SK-MEL-5 (cell line): ENCODE data around the gene NVL. TPM values are rescaled to one million over a fixed set of nuclear protein-coding genes. Genes with fewer than 3 reads are reported as not detected.
"Not testable (repeated sequence)": the region's sequence is repeated elsewhere in the genome, so short reads cannot be mapped to it uniquely, and the experiment has no call there.

Experiments used
- DNase-seq: peaks from one replicate; pipeline ENCODE4 v3.0.0-alpha.2; 2016; ENCODE audit warnings: low read depth, low spot score
- in situ Hi-C: cut with HindIII; loops from 2 replicates; pipeline ENCODE4 v1.10.0; 2016; ENCODE audit warnings: low sequenced_read_pairs, high pct_unique_total_duplicates, low pct_unique_long_range_greater_than_20kb
- polyA plus RNA-seq, 2 experiments: library from polyadenylated mRNA; depleted of rRNA; stranded (reverse); fragments of >200 nt; gene quantifications; 2 replicates each; pipeline ENCODE4 v1.2.3, GENCODE V29; 2015
- total RNA-seq: library from RNA; depleted of rRNA; stranded (reverse); fragments of >200 nt; shearing (Covaris generic); gene quantifications from 2 replicates; pipeline ENCODE4 v1.2.3, GENCODE V29; 2014; rRNA removed

NVL gene
- 25.3 and 28.8 TPM in 2 replicates for total RNA-seq
- polyA plus RNA-seq (2015; cell fraction: cytosol; rRNA removed): 16.6 and 22.9 TPM in 2 replicates
- 84.4 and 117 TPM in 2 replicates for polyA plus RNA-seq (2015; cell fraction: nucleus; rRNA removed)

DNA sequence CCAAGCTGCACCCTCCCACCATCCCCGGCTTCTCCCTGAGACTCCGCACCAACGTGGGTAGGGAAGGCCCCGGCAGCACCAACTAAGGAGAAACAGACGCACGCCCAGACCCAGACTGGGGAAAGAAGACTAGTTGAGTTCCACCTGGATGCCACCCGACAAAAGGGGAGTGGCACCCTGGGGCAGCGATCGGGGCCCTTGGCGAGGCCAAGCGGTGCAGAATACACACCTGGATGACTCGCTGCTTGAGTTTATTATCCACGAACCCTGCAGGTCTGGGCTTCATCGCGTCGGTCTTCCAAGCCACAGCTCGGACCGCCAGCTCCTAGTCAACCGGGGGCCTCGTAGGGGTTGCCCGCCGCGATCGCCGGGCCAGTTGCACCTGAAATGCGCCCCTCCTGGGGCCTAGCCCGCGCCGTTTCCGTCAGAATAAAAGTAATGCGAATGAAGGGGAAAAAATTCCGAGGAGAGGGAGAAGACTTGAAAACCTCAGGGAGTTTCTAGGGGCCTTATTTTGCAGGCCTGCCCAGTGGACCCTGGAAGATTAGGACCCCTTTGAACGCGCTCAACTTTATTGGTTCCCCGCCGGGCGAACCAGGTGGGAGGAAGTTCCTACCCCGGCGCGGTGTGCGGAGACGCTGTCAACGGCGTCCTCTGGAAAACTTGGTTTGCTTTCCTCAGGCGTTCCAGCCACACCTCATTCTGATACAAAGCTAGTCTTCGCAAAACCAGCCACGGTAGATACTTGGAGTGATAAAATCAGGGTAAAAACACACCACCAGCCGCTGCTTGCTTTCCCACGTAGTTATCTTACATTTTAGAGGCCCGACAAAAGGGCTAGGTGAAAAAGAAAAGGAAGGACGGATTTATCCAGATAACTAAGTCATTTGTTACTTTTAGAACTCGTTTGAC is at the start of gene NVL:
NVL (minus strand) TSS at position 331 of the 912 bp plus-strand sequence; CDS start at position 286, 45 bp downstream.
- in situ Hi-C loops: no loop called here
- peak; percentile 88 for DNase-seq

DNA sequence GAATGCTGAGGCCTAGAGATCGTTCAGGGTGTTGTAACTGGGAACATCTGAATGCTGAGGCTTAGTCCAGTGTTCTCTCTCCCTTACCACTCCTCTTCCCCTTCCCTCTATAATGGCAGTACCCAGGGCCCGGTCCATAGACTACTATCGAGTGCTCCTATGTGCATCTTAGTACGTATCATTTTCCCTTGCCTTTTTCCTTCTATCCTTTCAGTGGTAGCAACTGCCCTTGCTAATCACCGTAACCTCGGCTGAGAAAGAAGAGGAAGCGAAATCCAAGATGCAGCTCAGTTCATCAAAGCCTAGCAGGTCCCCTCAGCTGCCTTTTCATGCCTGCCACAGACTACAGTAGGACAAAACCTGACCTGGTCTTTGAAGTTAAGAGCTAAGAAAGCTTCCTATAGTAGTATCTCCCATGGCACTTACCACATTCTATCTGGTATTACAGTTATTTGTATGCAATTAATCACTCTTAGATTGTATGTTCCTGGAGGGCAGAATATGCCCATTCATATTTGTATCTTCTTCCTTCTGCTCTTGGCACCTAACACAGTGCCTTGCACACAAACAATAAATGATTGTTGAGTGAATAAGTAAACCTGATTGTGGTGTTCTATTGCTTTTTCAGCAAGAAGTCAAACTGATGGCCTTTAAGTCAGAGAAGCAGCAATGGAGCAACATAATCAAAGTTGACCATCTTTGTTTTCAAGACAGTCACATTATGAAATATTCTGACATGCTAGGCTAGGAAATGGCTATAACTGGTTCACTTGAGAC is 49.1 kb upstream of the NVL start:
- DNase-seq: no peak
- in situ Hi-C loops: loop anchor here (10.0 kb wide), 1 partner anchor 46 kb away; no protein-coding TSS in a partner anchor

DNA sequence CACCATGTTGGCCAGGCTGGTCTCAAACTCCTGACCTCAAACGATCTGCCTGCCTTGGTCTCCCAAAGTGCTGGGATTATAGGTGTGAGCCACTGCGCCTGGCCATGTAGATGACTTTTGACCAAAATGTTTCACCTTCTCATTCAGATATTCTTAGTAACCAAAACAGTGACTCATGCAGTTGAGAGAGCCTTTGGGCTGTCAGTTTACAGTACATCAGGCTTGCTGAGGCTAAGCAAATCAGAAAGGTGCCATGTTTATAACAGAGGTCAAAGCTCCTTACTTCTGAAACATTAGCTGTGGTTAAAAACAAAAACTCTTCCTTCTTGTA is 47.7 kb upstream of the NVL start:
- in situ Hi-C loops: loop anchor here (10.0 kb wide), 1 partner anchor 47 kb away; no protein-coding TSS in a partner anchor
- no peak for DNase-seq

DNA sequence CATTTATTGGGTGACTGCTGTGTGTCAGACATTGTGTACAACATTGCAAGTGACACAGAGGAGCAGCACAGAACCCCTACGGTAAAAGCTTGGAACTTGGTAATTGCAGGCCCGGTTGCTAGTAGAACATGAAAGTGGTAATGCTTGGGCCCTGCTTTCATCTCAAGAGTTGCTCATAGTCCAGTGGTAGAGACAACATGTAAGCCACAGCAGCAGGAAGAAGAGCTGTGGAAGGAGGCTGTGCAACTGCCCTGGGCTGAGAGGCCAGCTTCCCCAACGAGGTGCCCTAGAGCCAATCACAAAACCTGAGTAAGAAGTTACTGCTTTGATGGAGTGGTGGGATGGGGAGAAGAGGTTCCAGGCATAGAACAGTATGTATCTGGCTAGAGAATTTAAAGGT is 45.1 kb upstream of the NVL start:
- in situ Hi-C loops: loop anchor here (10.0 kb wide), 1 partner anchor 50 kb away; no protein-coding TSS in a partner anchor
- no peak for DNase-seq

DNA sequence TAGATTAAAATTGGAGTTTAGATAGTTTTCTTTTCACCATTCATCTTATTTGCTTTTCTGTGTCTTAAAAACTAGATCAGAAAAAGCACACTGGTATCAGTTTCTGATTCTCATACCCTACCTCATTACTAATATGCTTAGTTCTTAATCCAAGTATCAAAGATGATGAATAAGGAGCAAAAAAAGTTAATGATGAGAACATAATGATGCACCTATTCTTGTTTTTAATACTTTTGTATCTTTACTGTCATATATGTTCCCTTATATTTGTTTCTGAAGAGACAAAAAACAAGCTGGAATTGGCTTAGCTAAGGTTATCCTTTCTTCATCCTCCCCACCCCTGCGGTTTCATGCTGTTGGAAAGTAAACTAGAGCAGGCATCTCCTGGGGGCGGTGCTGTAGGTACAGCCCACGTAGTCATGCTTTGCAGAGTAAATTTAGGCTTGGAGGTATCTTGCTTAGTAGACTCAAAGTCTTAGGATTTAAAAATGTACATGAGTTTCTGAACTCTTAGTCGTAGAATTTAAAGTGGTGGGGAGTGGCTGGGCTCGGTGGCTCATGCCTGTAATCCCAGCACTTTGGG is 43.1 kb upstream of the NVL start:
- no peak for DNase-seq
- in situ Hi-C loops: loop anchor here (10.0 kb wide), 1 partner anchor 52 kb away; no protein-coding TSS in a partner anchor

DNA sequence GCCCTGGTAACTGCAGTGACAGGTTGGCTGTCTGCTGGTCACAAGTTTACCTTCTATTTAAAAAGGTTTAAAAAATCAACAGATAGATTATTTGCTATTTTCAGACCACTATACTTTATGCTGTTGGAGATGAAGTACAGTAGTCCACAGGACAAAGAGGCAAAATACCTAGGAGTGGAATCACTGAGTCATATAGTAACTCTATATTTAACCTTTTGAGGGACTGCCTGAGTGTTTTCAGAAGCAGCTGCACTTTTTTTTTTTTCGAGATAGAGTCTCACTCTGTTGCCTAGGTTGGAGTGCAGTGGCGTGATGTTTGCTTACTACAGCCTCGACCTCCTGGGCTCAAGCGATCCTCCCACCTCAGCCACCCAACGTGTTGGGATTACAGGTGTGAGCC is 38.4 kb upstream of the NVL start:
- no peak for DNase-seq
- in situ Hi-C loops: no loop called here

DNA sequence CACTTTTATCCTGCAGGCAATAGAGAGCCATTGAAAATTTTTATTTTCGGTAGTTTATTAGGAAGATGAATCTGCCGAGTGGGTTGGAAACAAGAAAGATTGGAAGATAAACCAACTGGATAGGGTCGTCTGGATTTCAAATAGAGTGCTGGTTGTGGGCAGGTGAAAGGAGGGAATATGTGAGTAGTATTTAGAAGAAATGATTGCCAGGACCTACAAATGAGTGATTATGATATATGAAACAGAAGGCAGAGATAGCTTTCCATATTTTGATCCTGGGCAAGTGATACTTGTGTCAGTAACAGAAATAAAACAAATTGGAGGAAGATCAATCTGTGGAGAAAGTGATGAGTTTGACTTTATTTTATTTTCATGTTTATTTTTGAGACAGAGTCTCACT is 29.2 kb upstream of the NVL start:
- DNase-seq: no peak
- in situ Hi-C loops: no loop called here

DNA sequence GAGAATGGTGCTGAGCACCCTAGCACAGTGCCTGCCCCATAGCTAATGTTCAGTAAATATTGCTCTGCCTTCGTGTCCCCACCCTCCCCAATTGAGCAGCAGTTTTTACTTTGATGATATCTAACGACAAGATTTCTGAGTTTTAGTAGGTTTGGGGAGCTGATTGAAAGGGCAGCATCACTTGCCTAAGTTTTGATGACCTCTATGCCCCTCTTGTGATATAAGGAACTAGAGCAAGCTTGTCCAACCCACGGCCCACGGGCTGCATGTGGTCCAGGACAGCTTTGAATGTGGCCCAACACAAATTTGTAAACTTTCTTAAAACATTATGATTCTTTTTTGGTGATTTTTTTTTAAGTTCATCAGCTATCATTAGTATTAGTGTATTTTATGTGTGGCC is 28.3 kb upstream of the NVL start:
- in situ Hi-C loops: no loop called here

DNA sequence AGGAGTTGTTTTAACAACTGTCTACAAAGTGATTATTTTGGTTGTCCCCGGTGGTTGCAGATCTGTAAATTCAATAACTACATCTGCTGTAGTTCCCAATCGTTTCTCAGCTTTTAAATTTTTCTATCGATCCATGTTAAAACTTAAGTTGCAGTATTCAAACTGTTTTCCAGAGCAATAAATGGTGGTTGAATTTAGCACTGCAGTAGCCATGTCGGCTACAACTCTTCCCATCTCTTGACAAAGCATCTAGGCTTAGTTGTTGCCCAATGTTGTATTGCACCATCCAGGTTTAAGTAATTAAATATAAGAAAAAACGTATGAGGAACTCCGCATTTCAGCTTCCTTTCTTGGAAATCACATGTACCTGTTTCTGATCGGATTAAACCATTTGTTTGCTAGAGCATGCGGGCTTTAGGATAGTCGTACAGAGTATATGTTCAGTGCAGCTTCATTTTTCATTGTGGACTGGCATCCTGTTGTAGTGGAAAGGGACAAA is 27.7 kb upstream of the NVL start:
- DNase-seq: no peak
- in situ Hi-C loops: no loop called here

More for the DNA sequence above, 28.3 kb upstream of the NVL start:
- no peak for DNase-seq

DNA sequence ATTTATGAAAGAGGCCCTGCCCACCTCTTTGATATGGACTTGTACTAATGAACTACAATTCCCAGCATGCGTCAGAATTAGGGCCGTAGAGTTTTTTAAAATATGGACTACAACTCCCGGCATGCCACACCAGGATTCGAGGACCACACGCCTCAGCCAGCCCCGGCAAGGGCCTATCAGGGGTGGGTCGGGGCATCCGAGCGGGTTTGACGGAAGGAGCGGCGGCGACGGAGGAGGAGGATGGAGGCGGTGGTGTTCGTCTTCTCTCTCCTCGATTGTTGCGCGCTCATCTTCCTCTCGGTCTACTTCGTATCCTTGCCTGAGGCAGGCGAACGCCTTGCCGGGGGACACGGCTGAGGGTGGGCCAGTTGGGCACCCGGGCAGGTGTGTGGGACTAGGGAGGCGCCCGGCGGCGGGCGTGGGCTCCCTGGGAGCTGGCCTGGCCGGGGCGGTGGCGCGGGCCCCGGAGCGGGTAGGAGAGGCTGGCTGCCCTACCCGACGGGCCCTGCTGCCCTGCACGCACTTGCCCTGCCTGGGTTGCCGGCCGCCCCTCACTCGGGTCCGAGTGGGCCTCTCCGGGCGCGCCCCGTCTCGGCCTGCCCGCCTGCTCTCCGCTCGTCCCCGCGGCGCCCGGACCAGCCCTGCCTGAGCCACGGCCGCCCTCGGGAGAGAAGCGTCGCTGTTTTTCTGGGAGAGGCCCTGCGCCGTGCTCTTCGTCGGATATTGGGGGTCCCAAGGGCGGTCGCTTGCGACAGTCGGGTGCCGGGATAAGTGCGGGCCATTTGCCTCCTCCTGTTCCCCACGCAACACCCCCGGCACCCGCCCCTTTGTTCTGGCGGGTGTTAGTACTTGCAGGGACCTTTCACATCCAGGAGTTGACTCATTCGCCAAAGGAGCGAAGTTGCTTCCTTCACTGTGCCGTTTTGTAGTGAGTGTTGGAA is 27.0 kb upstream of the NVL start, which contains the start of gene CNIH4:
CNIH4 (plus strand) TSS at position 195 of the 941 bp plus-strand sequence; CDS start at position 241, 46 bp downstream.
- peak; percentile 96 for DNase-seq
- in situ Hi-C loops: no loop called here

DNA sequence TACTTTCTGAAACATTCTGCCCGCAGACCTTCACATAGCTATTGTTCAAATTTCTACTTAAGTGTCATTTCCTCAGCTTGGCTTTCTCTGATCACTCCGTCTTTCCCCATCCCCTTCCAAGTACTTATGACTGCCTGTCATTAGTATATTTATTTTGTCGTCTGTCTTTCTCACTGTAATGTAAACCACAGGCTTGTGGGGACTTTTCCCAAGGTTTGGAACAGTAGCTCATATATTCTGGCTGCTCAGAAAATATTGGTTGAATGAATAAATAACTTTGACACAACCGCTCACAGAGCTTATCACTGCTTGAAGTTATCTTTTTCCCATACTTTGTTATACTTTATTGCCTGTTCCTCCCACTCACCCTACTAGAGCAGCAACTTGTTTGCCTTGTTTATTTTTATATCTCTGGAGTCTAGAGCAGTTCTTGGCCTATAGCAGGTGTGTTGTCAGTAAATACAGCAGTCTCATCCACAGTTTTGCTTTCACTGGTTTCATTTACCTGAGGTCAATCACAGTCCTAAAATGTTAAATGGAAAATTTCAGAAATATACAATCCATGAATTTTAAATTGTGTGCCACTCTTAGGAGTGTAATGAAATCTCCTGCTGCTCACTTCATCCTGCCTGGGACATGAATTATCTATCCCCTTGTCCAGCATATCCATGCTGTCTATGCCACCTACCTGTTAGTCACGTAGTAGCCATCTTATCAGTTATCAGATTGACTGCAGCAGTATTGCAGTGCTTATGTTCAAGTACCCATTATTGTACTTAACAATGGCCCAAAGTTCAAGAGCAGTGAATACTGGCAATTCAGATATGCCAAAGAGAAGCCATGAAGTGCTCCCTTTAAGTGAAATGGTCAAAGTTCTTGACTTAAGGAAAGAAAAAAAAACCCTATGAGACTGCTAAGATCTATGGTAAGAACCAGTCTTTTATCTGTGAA is 24.3 kb upstream of the NVL start:
- in situ Hi-C loops: no loop called here
- DNase-seq: no peak

DNA sequence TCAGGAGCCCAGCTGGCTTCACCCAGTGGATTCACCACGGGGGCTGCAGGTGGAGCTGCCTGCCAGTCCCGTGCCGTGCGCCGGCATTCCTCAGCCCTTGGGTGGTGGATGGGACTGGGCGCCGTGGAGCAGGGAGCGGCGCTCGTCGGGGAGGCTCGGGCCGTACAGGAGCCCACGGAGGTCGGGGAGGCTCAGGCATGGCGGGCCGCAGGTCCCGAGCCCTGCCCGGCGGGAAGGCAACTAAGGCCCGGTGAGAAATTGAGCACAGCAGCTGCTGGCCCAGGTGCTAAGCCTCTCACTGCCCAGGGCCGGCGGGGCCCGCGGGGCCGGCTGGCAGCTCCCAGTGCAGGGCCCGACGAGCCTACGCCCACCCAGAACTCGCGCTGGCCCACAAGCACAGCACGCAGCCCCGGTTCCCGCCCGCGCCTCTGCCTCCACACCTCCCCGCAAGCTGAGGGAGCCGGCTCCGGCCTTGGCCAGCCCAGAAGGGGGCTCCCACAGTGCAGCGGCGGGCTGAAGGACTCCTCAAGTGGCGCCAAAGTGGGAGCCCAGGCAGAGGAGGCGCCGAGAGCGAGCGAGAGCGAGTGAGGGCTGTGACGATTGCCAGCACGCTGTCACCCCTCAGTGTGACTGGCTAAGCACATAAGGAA is 22.6 kb upstream of the NVL start:
- in situ Hi-C loops, DNase-seq: not testable (repeated sequence)

DNA sequence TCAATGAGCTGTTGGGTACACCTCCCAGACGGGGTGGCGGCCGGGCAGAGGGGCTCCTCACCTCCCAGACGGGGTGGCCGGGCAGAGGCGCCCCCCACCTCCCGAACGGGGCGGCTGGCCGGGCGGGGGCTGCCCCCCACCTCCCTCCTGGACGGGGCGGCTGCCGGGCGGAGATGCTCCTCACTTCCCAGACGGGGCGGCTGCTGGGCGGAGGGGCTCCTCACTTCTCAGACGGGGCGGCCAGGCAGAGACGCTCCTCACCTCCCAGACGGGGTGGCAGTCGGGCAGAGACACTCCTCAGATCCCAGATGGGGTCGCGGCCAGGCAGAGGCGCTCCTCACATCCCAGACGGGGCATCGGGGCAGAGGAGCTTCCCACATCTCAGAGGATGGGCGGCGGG is 19.7 kb upstream of the NVL start:
- DNase-seq, in situ Hi-C loops: not testable (repeated sequence)

DNA sequence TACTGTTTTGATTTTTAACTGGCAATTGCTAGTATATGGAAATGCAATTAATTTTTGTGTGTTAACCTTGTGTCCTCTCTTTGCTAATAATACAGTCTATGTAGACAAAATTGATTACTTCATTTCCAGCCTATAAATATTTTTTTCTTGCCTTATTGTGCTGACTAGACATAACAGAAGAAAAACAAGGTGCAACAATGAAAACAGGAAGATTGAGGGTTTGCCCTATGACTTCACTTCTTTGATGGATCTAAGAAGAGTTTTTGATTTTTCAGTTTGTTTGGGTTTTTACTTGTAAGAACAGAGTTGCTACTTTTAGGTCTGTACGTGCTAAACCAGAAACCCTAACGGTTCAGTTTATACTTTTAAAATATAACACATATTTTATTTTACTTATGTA is 18.2 kb upstream of the NVL start:
- in situ Hi-C loops: no loop called here

DNA sequence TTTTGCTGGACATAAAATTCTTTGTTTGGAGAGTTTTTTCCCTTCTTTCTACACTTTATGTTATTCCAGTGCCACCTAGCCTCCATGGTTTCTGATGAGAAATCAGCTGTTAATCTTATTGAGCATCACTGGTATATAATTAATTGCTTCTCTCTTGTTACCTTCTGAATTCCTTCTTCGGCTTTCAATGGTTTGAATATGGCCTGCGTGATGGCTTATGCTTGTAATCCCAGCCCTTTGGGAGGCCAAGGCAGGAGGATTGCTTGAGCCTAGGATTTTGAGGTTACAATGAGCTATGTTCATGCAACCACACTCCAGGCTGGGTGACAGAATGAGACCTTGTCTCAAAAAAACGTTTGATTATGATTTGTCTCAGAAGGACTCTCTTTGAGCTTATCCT is 13.7 kb upstream of the NVL start:
- no peak for DNase-seq
- in situ Hi-C loops: no loop called here

More for the DNA sequence above, 18.2 kb upstream of the NVL start:
- no peak for DNase-seq
